K562 (cell line): ENCODE data around the gene TBC1D1.

Experiments used
- C11orf30 ChIP-seq: fragments of 450-650 bp; IDR thresholded peaks from 2 replicates; pipeline ENCODE4 v1.6.1; 2016; ENCODE audit warnings: low read depth, mild to moderate bottlenecking
- DPF2 ChIP-seq: fragments of 450-650 bp; IDR thresholded peaks from 2 replicates; pipeline ENCODE4 v1.6.1; 2016
- ETV6 ChIP-seq, 3 experiments: fragments of 150-350 bp in 1 of 3; sonication (generic) in 1 of 3; formaldehyde crosslinking in 1 of 3; IDR thresholded peaks; 2 replicates each; pipeline versions ENCODE4 v1.6.1 to v1.8.0; 2014 to 2022; ENCODE audit warnings: borderline replicate concordance in 2 of 3, low read depth in 2 of 3, antibody characterized with exemption in 1 of 3, low read length in 1 of 3, mild to moderate bottlenecking in 1 of 3, missing genetic modification reagents in 1 of 3
- PRDM10 ChIP-seq: fragments of 450-650 bp; IDR thresholded peaks from 2 replicates; pipeline ENCODE4 v1.6.1; 2018; ENCODE audit not compliant: partially characterized antibody
- SIN3A ChIP-seq, 2 experiments: fragments of 150-350 bp in 1 of 2; IDR thresholded peaks; 2 replicates each; pipeline ENCODE4 v1.6.1; 2011 to 2016; ENCODE audit warnings: borderline replicate concordance in 2 of 2, low read depth in 2 of 2, low read length in 2 of 2, mild to moderate bottlenecking in 2 of 2, moderate library complexity in 2 of 2; ENCODE audit not compliant: control insufficient read depth in 1 of 2
- SMC3 ChIP-seq: conservative IDR thresholded peaks from 2 replicates; pipeline ENCODE4 v1.6.1; 2011; ENCODE audit warnings: low read depth, low read length, improper control_type of control experiment; ENCODE audit not compliant: insufficient read depth
- SRSF1 ChIP-seq: fragments of 200-400 bp; formaldehyde crosslinking; IDR thresholded peaks from 2 replicates; pipeline ENCODE4 v1.6.1; 2017; ENCODE audit warnings: mild to moderate bottlenecking, low read depth, low read length, moderate library complexity
- STAT6 ChIP-seq: sonication (generic); formaldehyde crosslinking; IDR thresholded peaks from 2 replicates; pipeline ENCODE4 v1.8.1; 2023; ENCODE audit warnings: mild to moderate bottlenecking, missing genetic modification reagents
- USF2 ChIP-seq: sonication (generic); formaldehyde crosslinking; IDR thresholded peaks from 2 replicates; pipeline ENCODE4 v1.5.0; 2020; ENCODE audit warnings: missing genetic modification reagents
- ZBTB26 ChIP-seq: fragments of 450-650 bp; formaldehyde crosslinking; IDR thresholded peaks from 2 replicates; pipeline ENCODE4 v1.4.0; 2022; ENCODE audit warnings: missing genetic modification characterization
- ZNF274 ChIP-seq: IDR thresholded peaks from 2 replicates; pipeline ENCODE4 v1.6.1; 2011; ENCODE audit warnings: low read depth, mild to moderate bottlenecking, low read length, moderate library complexity, borderline replicate concordance
- ZNF449 ChIP-seq: fragments of 250-450 bp; sonication (Bioruptor Pico); IDR thresholded peaks from 2 replicates; pipeline ENCODE4 v1.8.0; 2022; ENCODE audit warnings: moderate library complexity, mild to moderate bottlenecking, inconsistent platforms
- ZNF518B ChIP-seq: fragments of 250-450 bp; sonication (Bioruptor Pico); IDR thresholded peaks from 2 replicates; pipeline ENCODE4 v1.5.0; 2021; ENCODE audit warnings: mild to moderate bottlenecking, moderate library complexity
- TF ChIP-seq, protein P1 (sequence below), 3 experiments: IDR thresholded peaks in 2 of 3; conservative IDR thresholded peaks in 1 of 3; 2 replicates each; pipeline ENCODE4 v1.5.1; 2011 to 2012; ENCODE audit warnings: low read length in 3 of 3, mild to moderate bottlenecking in 3 of 3, control low read depth in 2 of 3, improper control_type of control experiment in 1 of 3, inconsistent platforms in 1 of 3, low read depth in 1 of 3, mixed read lengths in 1 of 3, moderate library complexity in 1 of 3; ENCODE audit not compliant: insufficient read depth in 2 of 3

GRCh38 chr4:38090455-38091246 lies 199.8 kb downstream of the TBC1D1 start:
- no peak for TF ChIP-seq USF2 (CRISPR knock-in tag)
- TF ChIP-seq, protein P1, sequence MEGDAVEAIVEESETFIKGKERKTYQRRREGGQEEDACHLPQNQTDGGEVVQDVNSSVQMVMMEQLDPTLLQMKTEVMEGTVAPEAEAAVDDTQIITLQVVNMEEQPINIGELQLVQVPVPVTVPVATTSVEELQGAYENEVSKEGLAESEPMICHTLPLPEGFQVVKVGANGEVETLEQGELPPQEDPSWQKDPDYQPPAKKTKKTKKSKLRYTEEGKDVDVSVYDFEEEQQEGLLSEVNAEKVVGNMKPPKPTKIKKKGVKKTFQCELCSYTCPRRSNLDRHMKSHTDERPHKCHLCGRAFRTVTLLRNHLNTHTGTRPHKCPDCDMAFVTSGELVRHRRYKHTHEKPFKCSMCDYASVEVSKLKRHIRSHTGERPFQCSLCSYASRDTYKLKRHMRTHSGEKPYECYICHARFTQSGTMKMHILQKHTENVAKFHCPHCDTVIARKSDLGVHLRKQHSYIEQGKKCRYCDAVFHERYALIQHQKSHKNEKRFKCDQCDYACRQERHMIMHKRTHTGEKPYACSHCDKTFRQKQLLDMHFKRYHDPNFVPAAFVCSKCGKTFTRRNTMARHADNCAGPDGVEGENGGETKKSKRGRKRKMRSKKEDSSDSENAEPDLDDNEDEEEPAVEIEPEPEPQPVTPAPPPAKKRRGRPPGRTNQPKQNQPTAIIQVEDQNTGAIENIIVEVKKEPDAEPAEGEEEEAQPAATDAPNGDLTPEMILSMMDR (IDR thresholded peaks at IDR 0.05 in 2 of 3, conservative IDR thresholded peaks at IDR 0.05 in 1 of 3; ENCODE audit: insufficient read depth in 2 of 3, low read depth in 1 of 3, low read length in 3 of 3) = no peak
- TF ChIP-seq C11orf30 = no peak
- TF ChIP-seq ZNF274 = no peak
- no peak for TF ChIP-seq SIN3A (IDR thresholded peaks at IDR 0.05; ENCODE audit: borderline replicate concordance in 2 of 2, control insufficient read depth in 1 of 2, low read depth in 2 of 2, low read length in 2 of 2)
- TF ChIP-seq SRSF1 = no peak
- no peak for TF ChIP-seq STAT6
- no peak for TF ChIP-seq ZBTB26
- TF ChIP-seq ETV6 (IDR thresholded peaks at IDR 0.05; ENCODE audit: borderline replicate concordance in 1 of 2, low read depth in 2 of 2, low read length in 1 of 2) = no peak
- TF ChIP-seq ETV6 (CRISPR knock-in tag; IDR thresholded peaks at IDR 0.05; ENCODE audit: borderline replicate concordance) = no peak
- no peak for TF ChIP-seq ZNF449
- no peak for TF ChIP-seq ZNF518B (CRISPR knock-in tag)
- TF ChIP-seq SMC3 = no peak
- TF ChIP-seq PRDM10 = no peak
- TF ChIP-seq DPF2 = no peak
